DOHH2 (cell line): Measurements from ENCODE around the gene EPHB2.

Source experiments
- CTCF ChIP-seq: fragments of 200-600 bp; sonication (generic); IDR thresholded peaks from one replicate; pipeline ENCODE4 v1.5.1; 2014; ENCODE audit warnings: antibody characterized with exemption, mild to moderate bottlenecking, low read depth, low read length; ENCODE audit not compliant: poor library complexity, severe bottlenecking
- EZH2phosphoT487 ChIP-seq: fragments of 200-600 bp; sonication (generic); IDR thresholded peaks from 2 replicates; pipeline ENCODE4 v1.6.1; 2017; ENCODE audit warnings: borderline replicate concordance, mild to moderate bottlenecking, antibody characterized with exemption, low read length, moderate library complexity, mixed read lengths

- TF ChIP-seq CTCF (no peak), EZH2phosphoT487 (no peak)
Measured at GRCh38 chr1:22850281-22850680, 139.6 kb downstream of the EPHB2 start.
